ENCODE results near the gene CPAMD8. TPM values are rescaled to one million over a fixed set of nuclear protein-coding genes. Genes with fewer than 3 reads are reported as not detected.
A peak's percentile ranks its signal among the peaks of the same experiment; 100 is the strongest.

The CPAMD8 gene
- 1 to 10 TPM; 5.4 to 9.7 (median 9.1) TPM for total RNA-seq

DNA sequence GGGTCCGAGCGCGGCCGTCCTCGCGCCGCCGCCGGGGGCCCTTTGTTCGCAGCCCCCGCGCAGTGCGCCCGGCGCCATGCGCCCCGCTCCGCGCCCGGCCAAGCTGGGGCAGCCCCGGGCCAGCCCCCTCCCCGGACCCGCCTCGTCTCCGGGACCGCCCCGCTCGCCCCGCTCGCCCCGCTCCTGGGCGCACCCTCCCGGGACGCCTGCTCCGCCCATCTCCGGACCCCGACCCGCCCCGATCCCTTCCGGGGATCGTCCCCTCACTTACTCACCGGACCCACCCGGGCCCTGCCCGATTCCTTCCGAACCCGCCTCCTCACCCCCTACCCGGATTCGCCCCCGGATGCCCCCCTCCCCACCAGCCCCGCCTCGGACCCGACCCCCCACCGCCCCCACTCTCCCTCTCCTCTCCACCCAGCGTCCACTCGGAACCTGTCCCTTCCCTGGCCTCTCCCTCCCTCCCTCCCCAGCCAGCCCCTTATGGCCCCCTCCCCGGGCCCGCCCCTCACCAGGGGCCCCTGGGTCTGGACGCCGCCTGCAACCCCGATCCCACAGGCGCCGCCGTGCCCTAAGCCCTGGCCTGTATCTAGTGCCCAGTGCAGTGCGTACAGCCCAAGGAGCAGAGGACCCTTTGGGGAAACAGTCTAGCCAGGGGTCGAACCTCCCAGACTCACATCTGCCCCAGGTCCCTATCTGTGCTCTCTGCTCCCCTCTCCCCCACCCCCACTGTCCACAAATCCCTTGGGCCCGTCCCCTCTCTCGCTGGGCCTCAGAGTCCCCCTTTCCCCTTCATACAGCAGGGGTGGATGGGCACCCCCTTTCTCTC is at the start of gene CPAMD8:
CPAMD8 (minus strand) TSS at position 105 of the 829 bp plus-strand sequence. CDS start 168 bp downstream, outside the sequence.
- peak within 1 kb of the TSS; percentile 33 for H3K4me3 ChIP-seq
- H3K27me3 ChIP-seq = peaks cover 77% of the 10 kb centered on the region
- TF ChIP-seq POLR2A (IDR thresholded peaks at IDR 0.05) (no peak), EP300 (IDR thresholded peaks at IDR 0.05) (no peak), POLR2AphosphoS5 (IDR thresholded peaks at IDR 0.05) (no peak), CTCF (IDR thresholded peaks at IDR 0.05) (no peak)
- no peak for DNase-seq (ENCODE audit: low spot score in 2 of 2)
- peaks cover 13% of the 10 kb centered on the region for H3K4me1 ChIP-seq
- H3K36me3 ChIP-seq = no peaks in the 10 kb centered on the region
- 6% methylated on average over 37 of the region's 67 CpGs for WGBS
- no peak within 1 kb of the TSS for H3K27ac ChIP-seq
- H3K9me3 ChIP-seq = no peaks in the 10 kb centered on the region

DNA sequence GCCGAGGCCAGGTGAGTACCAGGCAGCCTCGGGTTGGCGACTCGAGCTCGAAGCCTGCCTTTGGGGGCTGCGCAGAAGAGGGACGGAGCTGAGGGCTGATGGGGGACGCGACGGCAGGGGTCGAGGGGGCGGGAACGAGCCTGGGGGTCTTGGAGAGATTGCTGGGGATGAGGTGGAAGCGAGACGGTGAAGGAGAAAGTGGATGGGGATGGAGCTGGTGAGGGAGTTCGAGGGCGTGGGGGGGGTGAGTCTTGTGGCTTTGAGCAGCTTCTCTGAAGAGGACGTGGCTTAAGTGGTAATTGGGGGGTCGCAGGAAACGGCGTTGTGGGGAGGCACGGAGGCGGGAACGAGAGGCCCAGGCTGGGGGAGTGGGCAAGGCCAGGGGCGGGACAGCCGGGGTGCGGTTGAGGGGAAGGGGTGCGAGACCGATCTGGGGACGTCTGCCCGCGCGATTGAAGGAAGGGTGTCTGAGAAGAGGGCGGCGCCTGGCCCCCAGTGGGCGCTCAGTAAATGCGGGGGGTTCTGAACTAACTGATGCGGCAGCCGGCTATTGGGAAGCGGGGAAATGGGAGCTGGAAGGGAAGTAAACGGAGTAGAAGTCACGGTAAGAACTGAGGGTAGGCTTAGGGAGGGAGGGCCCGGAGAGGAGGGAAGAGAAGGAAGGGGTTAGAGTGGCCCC is 49.4 kb upstream of the CPAMD8 start:
- no peak for TF ChIP-seq POLR2A (IDR thresholded peaks at IDR 0.05)
- no peak for TF ChIP-seq CTCF (IDR thresholded peaks at IDR 0.05)
- TF ChIP-seq POLR2AphosphoS5 (IDR thresholded peaks at IDR 0.05) = no peak
- no peak for TF ChIP-seq EP300 (IDR thresholded peaks at IDR 0.05)
- no peaks in the 10 kb centered on the region for H3K9me3 ChIP-seq
- H3K4me3 ChIP-seq = peak overlapping the region; percentile 72
- H3K27me3 ChIP-seq = no peaks in the 10 kb centered on the region
- H3K36me3 ChIP-seq = peaks cover 8% of the 10 kb centered on the region
- H3K4me1 ChIP-seq = peaks cover 53% of the 10 kb centered on the region
- peak overlapping the region; percentile 75 for H3K27ac ChIP-seq
- WGBS = under 1% methylated on average over 43 of the region's 43 CpGs
- DNase-seq (ENCODE audit: low spot score in 2 of 2) = peak; percentile 80 to 85

DNA sequence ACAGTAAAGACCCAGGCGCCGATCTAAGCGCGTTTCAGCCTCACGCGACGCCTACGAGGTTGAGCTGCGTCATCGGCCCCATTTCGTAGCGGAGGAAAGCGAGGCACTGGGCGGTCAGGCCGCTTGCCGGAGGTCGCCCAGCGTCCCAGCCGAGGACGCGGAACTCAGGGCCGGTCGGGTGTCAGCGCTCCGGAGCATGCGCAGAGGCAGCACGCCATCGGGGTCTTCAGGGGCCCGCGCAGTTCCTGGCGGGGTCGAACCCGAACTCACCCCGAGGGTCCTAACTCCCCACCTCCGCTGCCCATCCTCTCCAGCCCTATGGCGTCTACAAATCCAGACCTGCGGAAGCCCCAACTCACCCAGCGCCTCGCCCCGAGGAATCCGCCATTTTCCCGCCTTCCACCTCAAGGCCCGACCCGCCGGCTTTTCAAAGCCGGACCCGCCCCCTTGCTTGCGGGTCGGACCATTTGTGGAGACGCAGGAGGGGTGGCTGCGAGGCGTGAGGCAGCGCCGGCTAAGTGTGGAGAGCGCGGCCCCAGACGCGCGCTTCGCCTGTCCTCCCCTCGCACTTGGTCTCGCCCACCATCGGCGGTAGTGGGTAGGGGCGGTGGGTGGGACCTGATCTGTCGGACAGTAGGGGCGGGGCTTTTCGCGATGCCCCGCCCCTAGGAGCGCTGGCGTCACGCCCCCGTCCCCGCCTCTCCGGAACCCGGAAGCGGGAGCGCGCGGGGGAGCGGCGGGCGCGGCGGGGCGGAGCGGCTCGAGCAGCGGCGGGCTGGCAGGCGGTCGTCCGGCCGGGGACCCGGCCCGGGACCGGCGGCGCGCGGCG is 48.6 kb upstream of the CPAMD8 start, which contains the start of the genes HAUS8 and MYO9B:
HAUS8 (minus strand) TSS at position 418 of the 829 bp plus-strand sequence; CDS start at position 388, 30 bp downstream.
MYO9B (plus strand) TSS at position 743 of the 829 bp plus-strand sequence. CDS start 25,941 bp downstream, outside the sequence.
- Histone ChIP-seq H3K4me3 (peak within 1 kb of the TSS; percentile 72), H3K9me3 (no peaks in the 10 kb centered on the region), H3K27ac (peak within 1 kb of the TSS; percentile 80), H3K27me3 (no peaks in the 10 kb centered on the region), H3K4me1 (peaks cover 51% of the 10 kb centered on the region), H3K36me3 (peaks cover 13% of the 10 kb centered on the region)
- TF ChIP-seq POLR2A (IDR thresholded peaks at IDR 0.05) = peak in 1 of 2 donors; percentile 53
- TF ChIP-seq EP300 (IDR thresholded peaks at IDR 0.05) = no peak
- peak in 2 of 3 donors; percentile 94 to 96 for TF ChIP-seq POLR2AphosphoS5 (IDR thresholded peaks at IDR 0.05)
- WGBS = 2% methylated on average over 9 of the region's 103 CpGs
- DNase-seq (ENCODE audit: low spot score in 2 of 2) = peak; percentile 99

- Histone ChIP-seq H3K36me3 (peaks cover 14% of the 10 kb centered on the region), H3K27ac (peak overlapping the region; percentile 80), H3K4me3 (peak overlapping the region; percentile 72), H3K9me3 (no peaks in the 10 kb centered on the region), H3K27me3 (no peaks in the 10 kb centered on the region), H3K4me1 (peaks cover 47% of the 10 kb centered on the region)
- WGBS = 12% methylated on average over 10 of the region's 11 CpGs
- TF ChIP-seq EP300 (IDR thresholded peaks at IDR 0.05) = no peak
- TF ChIP-seq POLR2AphosphoS5 (IDR thresholded peaks at IDR 0.05) = no peak
- TF ChIP-seq CTCF (IDR thresholded peaks at IDR 0.05) = no peak
- no peak for TF ChIP-seq POLR2A (IDR thresholded peaks at IDR 0.05)
- no peak for DNase-seq (ENCODE audit: low spot score in 2 of 2)
Measured at GRCh38 chr19:17074634-17075034, 48.0 kb upstream of the CPAMD8 start.

Data from suprapubic skin (tissue), 4 donors.